HepG2 (cell line): Measurements from ENCODE around the gene HOXA4. TPM values are rescaled to one million over a fixed set of nuclear protein-coding genes. Genes with fewer than 3 reads are reported as not detected.

Experiments
- ATAC-seq: fragments of 200-7000 bp; cut with Tn5 transposase; 3 replicates; pipeline ENCODE4 v1.9.1; 2020; ENCODE audit warnings: mild to moderate bottlenecking, moderate library complexity
- BruUV-seq: library from RNA; stranded (reverse); fragments of 400-500 nt; replicated peaks from 2 replicates; lab custom pipeline; 2021; lab: Mats Ljungman, UMichigan
- CTCF ChIA-PET: fragments of 300-600 bp; formaldehyde crosslinking; extraction: SDS; loops from one replicate; lab custom pipeline; 2021; ENCODE audit warnings: low total read pairs, inconsistent platforms, low intra/inter-chr PET ratio; lab: Yijun Ruan, JAX
- POLR2A ChIA-PET: fragments of 350-600 bp; sonication (Branson Sonifier 250); formaldehyde crosslinking; loops from one replicate; lab custom pipeline; 2020; ENCODE audit warnings: antibody characterized with exemption, inconsistent platforms; lab: Yijun Ruan, JAX
- DNase-seq: peaks from one replicate; pipeline ENCODE4 v3.0.0-alpha.2; 2015; ENCODE audit warnings: low spot score
- FAIRE-seq: peaks from 3 replicates; lab custom pipeline; 2011; peaks lifted over from hg19 to GRCh38; lab: Jason Lieb, UNC
- H2AFZ ChIP-seq: one replicate; pipeline ENCODE4 v1.6.1; 2011; ENCODE audit warnings: low read length, inconsistent platforms
- H3K27ac ChIP-seq: fragments of 300-600 bp; 3 replicates; pipeline ENCODE4 v1.8.0; 2011; ENCODE audit warnings: mixed run types, mild to moderate bottlenecking, mixed read lengths, low read length, inconsistent platforms; ENCODE audit not compliant: insufficient read depth; ENCODE audit errors: extremely low read length
- H3K27me3 ChIP-seq, 2 experiments: fragments of 200-600 bp in 1 of 2; 2 replicates in 1 of 2; 3 replicates in 1 of 2; pipeline versions ENCODE4 v1.6.0 to v1.8.0; 2011; ENCODE audit warnings: low read length in 2 of 2, mild to moderate bottlenecking in 2 of 2, moderate library complexity in 2 of 2, inconsistent platforms in 1 of 2; ENCODE audit not compliant: insufficient read depth in 2 of 2, control insufficient read depth in 1 of 2
- H3K36me3 ChIP-seq, 2 experiments: fragments of 200-600 bp in 1 of 2; replicated peaks in 1 of 2; 2 replicates in 1 of 2; 3 replicates in 1 of 2; pipeline versions ENCODE4 v1.5.1 to v1.8.0; 2011; ENCODE audit warnings: low read length in 2 of 2, inconsistent platforms in 1 of 2; ENCODE audit not compliant: insufficient read depth in 2 of 2, control insufficient read depth in 1 of 2
- H3K4me1 ChIP-seq: 2 replicates; pipeline ENCODE4 v1.5.1; 2012; ENCODE audit warnings: low read length, inconsistent platforms; ENCODE audit not compliant: insufficient read depth
- H3K4me2 ChIP-seq: 2 replicates; pipeline ENCODE4 v1.6.0; 2011; ENCODE audit warnings: low read depth, low read length, inconsistent platforms
- H3K4me3 ChIP-seq, 3 experiments: fragments of 200-600 bp in 1 of 3; sonication (generic), shearing (Covaris generic) in 1 of 3; replicated peaks in 1 of 3; 2 replicates each; pipeline ENCODE4 v1.5.1; 2011 to 2016; ENCODE audit warnings: low read length in 3 of 3, inconsistent platforms in 2 of 3, low read depth in 2 of 3, mild to moderate bottlenecking in 2 of 3, control low read depth in 1 of 3, mixed read lengths in 1 of 3; ENCODE audit not compliant: insufficient read depth in 1 of 3
- H3K79me2 ChIP-seq: one replicate; pipeline ENCODE4 v1.6.1; 2011; ENCODE audit warnings: low read length, inconsistent platforms; ENCODE audit not compliant: insufficient read depth
- H3K9ac ChIP-seq: 2 replicates; pipeline ENCODE4 v1.6.0; 2011; ENCODE audit warnings: mild to moderate bottlenecking, low read depth, low read length, inconsistent platforms; ENCODE audit not compliant: insufficient read depth
- H3K9me3 ChIP-seq: 2 replicates; pipeline ENCODE4 v1.5.1; 2012; ENCODE audit warnings: mild to moderate bottlenecking, low read length
- H4K20me1 ChIP-seq: 2 replicates; pipeline ENCODE4 v1.6.0; 2011; ENCODE audit warnings: inconsistent platforms, mild to moderate bottlenecking, low read length, moderate library complexity; ENCODE audit not compliant: insufficient read depth
- AKNA ChIP-seq: sonication (generic); formaldehyde crosslinking; IDR thresholded peaks from 2 replicates; pipeline ENCODE4 v1.4.0; 2020; ENCODE audit warnings: missing genetic modification reagents, borderline replicate concordance
- ARNT ChIP-seq: fragments of 450-650 bp; IDR thresholded peaks from 2 replicates; pipeline ENCODE4 v1.6.1; 2017
- BHLHE40 ChIP-seq: IDR thresholded peaks from 2 replicates; pipeline ENCODE4 v1.6.1; 2011; ENCODE audit warnings: low read length, improper control_type of control experiment
- E2F1 ChIP-seq: sonication (generic); formaldehyde crosslinking; IDR thresholded peaks from 2 replicates; pipeline ENCODE4 v1.5.0; 2020; ENCODE audit warnings: missing genetic modification reagents
- FOXJ3 ChIP-seq: sonication (generic); formaldehyde crosslinking; IDR thresholded peaks from 2 replicates; pipeline ENCODE4 v1.4.0; 2020; ENCODE audit warnings: missing genetic modification reagents, mild to moderate bottlenecking, borderline replicate concordance
- NR2C2 ChIP-seq: sonication (generic); formaldehyde crosslinking; IDR thresholded peaks from 2 replicates; pipeline ENCODE4 v1.4.0; 2020; ENCODE audit warnings: missing genetic modification reagents, mild to moderate bottlenecking, moderate library complexity, borderline replicate concordance
- REXO4 ChIP-seq: sonication (generic); formaldehyde crosslinking; IDR thresholded peaks from 2 replicates; pipeline ENCODE4 v1.8.0; 2022; ENCODE audit warnings: missing genetic modification reagents, mild to moderate bottlenecking, borderline replicate concordance
- SATB2 ChIP-seq: sonication (generic); formaldehyde crosslinking; IDR thresholded peaks from 2 replicates; pipeline ENCODE4 v1.5.0; 2020; ENCODE audit warnings: missing genetic modification reagents
- SMAD1 ChIP-seq: sonication (generic); formaldehyde crosslinking; IDR thresholded peaks from 2 replicates; pipeline ENCODE4 v1.4.0; 2020; ENCODE audit warnings: missing genetic modification reagents, low read depth, mild to moderate bottlenecking, borderline replicate concordance
- SMARCE1 ChIP-seq: fragments of 450-650 bp; IDR thresholded peaks from 2 replicates; pipeline ENCODE4 v1.6.1; 2017; ENCODE audit warnings: borderline replicate concordance
- ZNF160 ChIP-seq: sonication (generic); formaldehyde crosslinking; IDR thresholded peaks from 2 replicates; pipeline ENCODE4 v1.8.0; 2022; ENCODE audit warnings: mild to moderate bottlenecking, inconsistent platforms, missing genetic modification reagents
- ZNF281 ChIP-seq: sonication (generic); formaldehyde crosslinking; IDR thresholded peaks from 2 replicates; pipeline ENCODE4 v1.4.0; 2020; ENCODE audit warnings: missing genetic modification reagents, borderline replicate concordance
- ZNF33B ChIP-seq: sonication (generic); formaldehyde crosslinking; IDR thresholded peaks from 2 replicates; pipeline ENCODE4 v1.5.1; 2020; ENCODE audit warnings: mild to moderate bottlenecking, missing genetic modification reagents
- ZNF605 ChIP-seq: sonication (generic); formaldehyde crosslinking; IDR thresholded peaks from 2 replicates; pipeline ENCODE4 v1.8.0; 2022; ENCODE audit warnings: mild to moderate bottlenecking, missing genetic modification reagents
- WGBS: methylation state at CpG from one replicate; pipeline ENCODE4 v1.1.6; 2017; ENCODE audit warnings: low lambda C conversion rate; 5-methylcytosine and 5-hydroxymethylcytosine counted together
- in situ Hi-C: cut with HindIII; loops from 2 replicates; pipeline ENCODE4 v1.10.0; 2017; ENCODE audit warnings: low pct_unique_long_range_greater_than_20kb; ENCODE audit not compliant: extremely low pct_ligation_motif_present
- intact Hi-C: fragments of 100-400 bp; cut with micrococcal nuclease; formaldehyde crosslinking; loops from one replicate; pipeline ENCODE4 v1.10.0; 2022; ENCODE audit not compliant: unreplicated experiment
- polyA plus RNA-seq, 8 experiments: library from polyadenylated mRNA; depleted of rRNA in 3 of 8; stranded (reverse) in 7 of 8; unstranded in 1 of 8; fragments of >200 nt; fragmentation: Illumina TruSeq in 4 of 8; extraction: Trizol in 4 of 8; gene quantifications; 2 replicates each; pipeline versions ENCODE4 v1.2.1 to v1.2.3, GENCODE V29; 2011 to 2016; ENCODE audit warnings: low read depth in 4 of 8, missing spikeins in 1 of 8, mixed read lengths in 1 of 8; ENCODE audit not compliant: insufficient read depth in 1 of 8
- total RNA-seq, 5 experiments: library from RNA; depleted of rRNA; stranded (reverse); fragments of >200 nt; fragmentation: Illumina TruSeq; extraction: Trizol; gene quantifications; 2 replicates each; pipeline ENCODE4 v1.2.3, GENCODE V29; 2016; ENCODE audit warnings: low read depth in 1 of 5

Gene HOXA4
- total and polyA plus RNA-seq, 2 of the 13 experiments (the other 11 are each of a cell fraction or from before 2014, with no cell fraction given): 2.4 to 5.4 TPM

- H3K27me3 ChIP-seq: no peaks in the 10 kb centered on the region
- 95% methylated on average over 28 of the region's 28 CpGs for WGBS
- peak overlapping the region; percentile 75 for H3K4me2 ChIP-seq
- H3K9me3 ChIP-seq: no peaks in the 10 kb centered on the region
- BruUV-seq: TSS peak; percentile 65
- H2AFZ ChIP-seq: no peak overlapping the region
- peak overlapping the region; percentile 81 for H3K9ac ChIP-seq
- POLR2A ChIA-PET: interaction anchor here (0.9 to 1.2 kb wide), 2 partner anchors 8 to 33 kb away, joined by 3 read pairs; partner anchors contain the start of gene HOXA1
- FAIRE-seq (no peak), DNase-seq (no peak), ATAC-seq (no peak)
- no peak overlapping the region for H3K27ac ChIP-seq
- in situ Hi-C loops (no loop called here), intact Hi-C loops (no loop called here)
- H3K36me3 ChIP-seq: peaks cover 0 to 8% of the 10 kb centered on the region in 2 experiments; a peak in 1 of 5 replicates
- no peaks in the 10 kb centered on the region for H3K79me2 ChIP-seq
- peaks cover 90% of the 10 kb centered on the region for H3K4me1 ChIP-seq
- CTCF ChIA-PET: interaction anchor here (1.3 kb wide), 1 partner anchor 442 kb away, joined by 3 read pairs; no protein-coding TSS in a partner anchor
- peak overlapping the region; percentile 62 to 88 (median 69); a peak in 5 of 6 replicates for H3K4me3 ChIP-seq
- no peaks in the 10 kb centered on the region for H4K20me1 ChIP-seq
- TF ChIP-seq ZNF605 (CRISPR knock-in tag): 0 out of 2 replicates have a peak, but pooled peaks have one; percentile 9
- no peak for TF ChIP-seq AKNA (CRISPR knock-in tag)
- no peak for TF ChIP-seq SMARCE1
- no peak for TF ChIP-seq ZNF33B (CRISPR knock-in tag)
- TF ChIP-seq FOXJ3: no peak
- TF ChIP-seq NR2C2: no peak
- TF ChIP-seq SATB2 (CRISPR knock-in tag): no peak
- TF ChIP-seq ZNF160 (CRISPR knock-in tag): no peak
- no peak for TF ChIP-seq BHLHE40
- no peak for TF ChIP-seq SMAD1 (CRISPR knock-in tag)
- no peak for TF ChIP-seq ARNT
- TF ChIP-seq REXO4: no peak
- TF ChIP-seq ZNF281: no peak
- no peak for TF ChIP-seq E2F1
Observed at GRCh38 chr7:27128776-27129728, 1.5 kb downstream of the HOXA4 start.
